ENCODE measurements around the gene TGFBR2.

The TGFBR2 gene

GRCh38 chr3:30604093-30604492, 2.3 kb upstream of the TGFBR2 start:
- no peak for DNase-seq

GRCh38 chr3:30604558-30604957, 1.8 kb upstream of the TGFBR2 start:
- no peak for DNase-seq

GRCh38 chr3:30605005-30605404, 1.4 kb upstream of the TGFBR2 start:
- no peak for DNase-seq

GRCh38 chr3:30605706-30606300, 598 bp upstream of the TGFBR2 start:
- no peak for DNase-seq

GRCh38 chr3:30607032-30607833, 832 bp downstream of the TGFBR2 start:
- DNase-seq = peak; percentile 76

- no peak for DNase-seq
These were observed 2.2 kb downstream of the TGFBR2 start for GRCh38 chr3:30608598-30608947.

GRCh38 chr3:30609930-30610701, 3.7 kb downstream of the TGFBR2 start:
- no peak for DNase-seq

GRCh38 chr3:30610702-30611368, 4.4 kb downstream of the TGFBR2 start:
- peak; percentile 49 for DNase-seq

GRCh38 chr3:30611613-30612436, 5.4 kb downstream of the TGFBR2 start:
- DNase-seq = no peak

GRCh38 chr3:30612437-30613132, 6.2 kb downstream of the TGFBR2 start:
- no peak for DNase-seq

GRCh38 chr3:30613133-30613825, 6.9 kb downstream of the TGFBR2 start:
- DNase-seq = no peak

- no peak for DNase-seq
These were observed 8.0 kb downstream of the TGFBR2 start for GRCh38 chr3:30614373-30614772.

GRCh38 chr3:30614943-30615342, 8.5 kb downstream of the TGFBR2 start:
- DNase-seq = no peak

GRCh38 chr3:30615615-30616346, 9.4 kb downstream of the TGFBR2 start:
- no peak for DNase-seq

GRCh38 chr3:30616347-30617027, 10.1 kb downstream of the TGFBR2 start:
- DNase-seq = no peak

GRCh38 chr3:30617069-30617468, 10.7 kb downstream of the TGFBR2 start:
- no peak for DNase-seq

- no peak for DNase-seq
These were observed 11.3 kb downstream of the TGFBR2 start for GRCh38 chr3:30617653-30618052.

GRCh38 chr3:30618526-30618925, 12.1 kb downstream of the TGFBR2 start:
- no peak for DNase-seq

- no peak for DNase-seq
These were observed 12.9 kb downstream of the TGFBR2 start for GRCh38 chr3:30619318-30619717.

All from stimulated activated CD4-positive, alpha-beta T cell treated with anti-CD3 and anti-CD28 coated beads, Interleukin-4, amount 100 ng/mL, for 24 hours (primary cell).